ENCODE results near the gene PHACTR3.

The PHACTR3 gene

GRCh38 chr20:59807909-59808728, 203.8 kb downstream of the PHACTR3 start:
- no peak for DNase-seq

- DNase-seq: no peak
These were observed 204.5 kb downstream of the PHACTR3 start for GRCh38 chr20:59808729-59809381.

GRCh38 chr20:59809630-59810448, 205.5 kb downstream of the PHACTR3 start:
- DNase-seq: no peak

GRCh38 chr20:59810449-59811187, 206.3 kb downstream of the PHACTR3 start:
- DNase-seq: no peak

GRCh38 chr20:59811681-59812171, 207.4 kb downstream of the PHACTR3 start:
- no peak for DNase-seq

GRCh38 chr20:59812286-59813125, 208.2 kb downstream of the PHACTR3 start:
- no peak for DNase-seq

GRCh38 chr20:59813126-59813947, 209.0 kb downstream of the PHACTR3 start:
- DNase-seq: no peak

- no peak for DNase-seq
These were observed 209.9 kb downstream of the PHACTR3 start for GRCh38 chr20:59813948-59814839.

- DNase-seq: no peak
These were observed 210.6 kb downstream of the PHACTR3 start for GRCh38 chr20:59814840-59815340.

GRCh38 chr20:59816146-59816738, 211.9 kb downstream of the PHACTR3 start:
- DNase-seq: no peak

GRCh38 chr20:59817406-59817805, 213.1 kb downstream of the PHACTR3 start:
- no peak for DNase-seq

- DNase-seq: no peak
These were observed 213.7 kb downstream of the PHACTR3 start for GRCh38 chr20:59817846-59818615.

GRCh38 chr20:59818911-59819310, 214.6 kb downstream of the PHACTR3 start:
- DNase-seq: no peak

GRCh38 chr20:59819496-59820203, 215.3 kb downstream of the PHACTR3 start:
- DNase-seq: no peak

- DNase-seq: no peak
These were observed 216.1 kb downstream of the PHACTR3 start for GRCh38 chr20:59820204-59821041.

GRCh38 chr20:59821201-59821600, 216.9 kb downstream of the PHACTR3 start:
- no peak for DNase-seq

GRCh38 chr20:59821788-59822187, 217.4 kb downstream of the PHACTR3 start:
- DNase-seq: no peak
